NB4 (cell line): Measurements from ENCODE around the gene KCTD1.

Experiments used
- CTCF ChIP-seq: IDR thresholded peaks from one replicate; pipeline ENCODE4 v1.5.1; 2012; ENCODE audit warnings: low read depth, low read length
- POLR2A ChIP-seq: IDR thresholded peaks from 2 replicates; pipeline ENCODE4 v1.6.1; 2011; ENCODE audit warnings: mild to moderate bottlenecking; ENCODE audit not compliant: insufficient read length; ENCODE audit errors: extremely low read depth

GRCh38 chr18:26524504-26525351 lies 23.6 kb downstream of the KCTD1 start:
- TF ChIP-seq CTCF = no peak
- no peak for TF ChIP-seq POLR2A
